ENCODE measurements around the gene HLA-DPB1.
"Not testable (repeated sequence)": the region's sequence is repeated elsewhere in the genome, so short reads cannot be mapped to it uniquely, and the experiment has no call there.

HLA-DPB1 gene

GRCh38 chr6:33075568-33076405 lies at the start of gene HLA-DPB1:
HLA-DPB1 (plus strand) TSS chr6:33075990; CDS start chr6:33076042, 52 bp downstream.
- peak; percentile 28 for DNase-seq

- DNase-seq: no peak
Observed at GRCh38 chr6:33028220-33028849, 47.5 kb upstream of the HLA-DPB1 start.

GRCh38 chr6:33029328-33030184 lies 46.2 kb upstream of the HLA-DPB1 start:
- no peak for DNase-seq

GRCh38 chr6:33030245-33030644 lies 45.5 kb upstream of the HLA-DPB1 start:
- no peak for DNase-seq

- no peak for DNase-seq
Observed at GRCh38 chr6:33034554-33034953, 41.2 kb upstream of the HLA-DPB1 start.

- no peak for DNase-seq
Observed at GRCh38 chr6:33036535-33036934, 39.3 kb upstream of the HLA-DPB1 start.

GRCh38 chr6:33040157-33040556 lies 35.6 kb upstream of the HLA-DPB1 start:
- DNase-seq: no peak

GRCh38 chr6:33049323-33050013 lies 26.3 kb upstream of the HLA-DPB1 start:
- no peak for DNase-seq

- DNase-seq: no peak
Observed at GRCh38 chr6:33050014-33050810, 25.6 kb upstream of the HLA-DPB1 start.

GRCh38 chr6:33052627-33053026 lies 23.2 kb upstream of the HLA-DPB1 start:
- no peak for DNase-seq

GRCh38 chr6:33053230-33053629 lies 22.6 kb upstream of the HLA-DPB1 start:
- DNase-seq: no peak

GRCh38 chr6:33057222-33058150 lies 18.3 kb upstream of the HLA-DPB1 start:
- DNase-seq: no peak

GRCh38 chr6:33061987-33062386 lies 13.8 kb upstream of the HLA-DPB1 start:
- no peak for DNase-seq

- not testable (repeated sequence) for DNase-seq
Observed at GRCh38 chr6:33063435-33063834, 12.4 kb upstream of the HLA-DPB1 start.

GRCh38 chr6:33064723-33065122 lies 11.1 kb upstream of the HLA-DPB1 start:
- no peak for DNase-seq

- no peak for DNase-seq
Observed at GRCh38 chr6:33065312-33065711, 10.5 kb upstream of the HLA-DPB1 start.

- no peak for DNase-seq
Observed at GRCh38 chr6:33066917-33067521, 8.8 kb upstream of the HLA-DPB1 start.

GRCh38 chr6:33069021-33069738 lies 6.6 kb upstream of the HLA-DPB1 start:
- DNase-seq: no peak

GRCh38 chr6:33070909-33071308 lies 4.9 kb upstream of the HLA-DPB1 start:
- no peak for DNase-seq

- DNase-seq: no peak
Observed at GRCh38 chr6:33071569-33071968, 4.2 kb upstream of the HLA-DPB1 start.
